K562 (cell line): ENCODE measurements around the gene SPPL3. TPM values are rescaled to one million over a fixed set of nuclear protein-coding genes. Genes with fewer than 3 reads are reported as not detected.

Source experiments
- ATAC-seq: fragments of 200-7000 bp; cut with Tn5 transposase; 3 replicates; pipeline ENCODE4 v1.9.1; 2020; ENCODE audit warnings: moderate library complexity
- BruUV-seq: library from RNA; stranded (reverse); fragments of 400-500 nt; replicated peaks from 2 replicates; lab custom pipeline; 2021; lab: Mats Ljungman, UMichigan
- CTCF ChIA-PET: fragments of 300-600 bp; formaldehyde crosslinking; extraction: SDS; loops from one replicate; lab custom pipeline; 2021; ENCODE audit warnings: low intra/inter-chr PET ratio; lab: Yijun Ruan, JAX
- POLR2A ChIA-PET: fragments of 300-600, 350-650 bp; sonication (Branson Sonifier 250); formaldehyde crosslinking; extraction: SDS; loops from one replicate; lab custom pipeline; 2021; ENCODE audit warnings: antibody characterized with exemption, inconsistent platforms; lab: Yijun Ruan, JAX
- DNase-seq, 4 experiments: peaks; one replicate each; pipeline versions ENCODE4 v3.0.0 to v3.0.0-alpha.2; 2011 to 2018; ENCODE audit warnings: low spot score in 3 of 4, mixed read lengths in 3 of 4; ENCODE audit errors: extremely low read depth in 1 of 4
- FAIRE-seq: peaks from 2 replicates; lab custom pipeline; 2011; peaks lifted over from hg19 to GRCh38; lab: Jason Lieb, UNC
- H2AFZ ChIP-seq: 2 replicates; pipeline ENCODE4 v1.6.0; 2011; ENCODE audit warnings: low read depth, low read length, control low read depth, inconsistent platforms
- H3K27ac ChIP-seq: fragments of 200-600 bp; 3 replicates; pipeline ENCODE4 v1.8.0; 2011; ENCODE audit warnings: low read depth, mild to moderate bottlenecking, control low read depth, inconsistent platforms, low read length, moderate library complexity, mixed read lengths; ENCODE audit errors: extremely low read depth
- H3K27me3 ChIP-seq, 2 experiments: fragments of 300-600 bp in 1 of 2; 2 replicates in 1 of 2; 3 replicates in 1 of 2; pipeline versions ENCODE4 v1.6.0 to v1.8.0; 2011; ENCODE audit warnings: inconsistent platforms in 2 of 2, low read length in 2 of 2, mild to moderate bottlenecking in 1 of 2, mixed read lengths in 1 of 2, moderate library complexity in 1 of 2; ENCODE audit not compliant: control insufficient read depth in 2 of 2, insufficient read depth in 2 of 2
- H3K36me3 ChIP-seq: fragments of 300-600 bp; 3 replicates; pipeline ENCODE4 v1.8.0; 2011; ENCODE audit warnings: mild to moderate bottlenecking, low read length, inconsistent platforms; ENCODE audit not compliant: control insufficient read depth, insufficient read depth
- H3K4me1 ChIP-seq, 2 experiments: fragments of 200-600 bp in 1 of 2; replicated peaks in 1 of 2; 2 replicates in 1 of 2; 3 replicates in 1 of 2; pipeline versions ENCODE4 v1.5.1 to v1.8.0; 2011; ENCODE audit warnings: inconsistent platforms in 2 of 2, low read length in 2 of 2, mild to moderate bottlenecking in 1 of 2, mixed read lengths in 1 of 2, moderate library complexity in 1 of 2; ENCODE audit not compliant: control insufficient read depth in 2 of 2, insufficient read depth in 2 of 2
- H3K4me2 ChIP-seq: 2 replicates; pipeline ENCODE4 v1.6.1; 2011; ENCODE audit warnings: low read length, control low read depth, inconsistent platforms, mixed read lengths; ENCODE audit not compliant: insufficient read depth
- H3K4me3 ChIP-seq: fragments of 200-600 bp; sonication (generic), shearing (Covaris generic); 2 replicates; pipeline ENCODE4 v1.5.1; 2016; ENCODE audit warnings: control low read depth, inconsistent platforms
- H3K79me2 ChIP-seq: fragments of 200-600 bp; 3 replicates; pipeline ENCODE4 v1.8.0; 2011; ENCODE audit warnings: low read length, inconsistent platforms; ENCODE audit not compliant: control insufficient read depth, insufficient read depth
- H3K9ac ChIP-seq, 2 experiments: 2 replicates each; pipeline versions ENCODE4 v1.6.0 to v1.6.1; 2011; ENCODE audit warnings: low read depth in 2 of 2, low read length in 2 of 2, control low read depth in 1 of 2, inconsistent platforms in 1 of 2, mild to moderate bottlenecking in 1 of 2, mixed read lengths in 1 of 2; ENCODE audit not compliant: insufficient read depth in 1 of 2
- H3K9me1 ChIP-seq: one replicate; pipeline ENCODE4 v1.6.0; 2011; ENCODE audit warnings: inconsistent platforms, mild to moderate bottlenecking, low read length, moderate library complexity; ENCODE audit not compliant: control insufficient read depth, insufficient read depth
- H3K9me3 ChIP-seq: replicated peaks from 2 replicates; pipeline ENCODE4 v1.5.1; 2011; ENCODE audit warnings: low read depth, low read length, inconsistent platforms; ENCODE audit not compliant: control insufficient read depth, insufficient read depth
- H4K20me1 ChIP-seq: replicated peaks from 2 replicates; pipeline ENCODE4 v1.6.1; 2011; ENCODE audit warnings: low read length, inconsistent platforms, mixed read lengths; ENCODE audit not compliant: control insufficient read depth, insufficient read depth
- CBX1 ChIP-seq: sonication (generic); IDR thresholded peaks from 2 replicates; pipeline ENCODE4 v1.6.1; 2016; ENCODE audit warnings: antibody characterized with exemption, low read depth, mild to moderate bottlenecking
- ELF4 ChIP-seq: fragments of 450-650 bp; formaldehyde crosslinking; IDR thresholded peaks from 2 replicates; pipeline ENCODE4 v1.4.0; 2022; ENCODE audit warnings: missing genetic modification characterization
- ERF ChIP-seq: fragments of 450-650 bp; formaldehyde crosslinking; IDR thresholded peaks from 2 replicates; pipeline ENCODE4 v1.4.0; 2020; ENCODE audit warnings: mild to moderate bottlenecking, mixed read lengths
- HDAC2 ChIP-seq: fragments of 450-650 bp; IDR thresholded peaks from 2 replicates; pipeline ENCODE4 v1.6.1; 2016; ENCODE audit warnings: mild to moderate bottlenecking
- HNRNPK ChIP-seq: fragments of 200-400 bp; formaldehyde crosslinking; IDR thresholded peaks from one replicate; pipeline ENCODE4 v1.6.1; 2018; ENCODE audit warnings: mild to moderate bottlenecking, low read depth, low read length; ENCODE audit not compliant: poor library complexity, severe bottlenecking
- MEF2D ChIP-seq: conservative IDR thresholded peaks from 2 replicates; pipeline ENCODE4 v1.6.1; 2016; ENCODE audit warnings: low read depth, missing genetic modification characterization, missing compliant biosample characterization
- SMARCC2 ChIP-seq: fragments of 450-650 bp; IDR thresholded peaks from 2 replicates; pipeline ENCODE4 v1.6.1; 2017; ENCODE audit warnings: antibody characterized with exemption, moderate library complexity, mild to moderate bottlenecking, low read depth
- ZFP1 ChIP-seq: fragments of 450-650 bp; formaldehyde crosslinking; IDR thresholded peaks from 2 replicates; pipeline ENCODE4 v1.4.0; 2020; ENCODE audit warnings: mild to moderate bottlenecking, mixed read lengths
- ZNF224 ChIP-seq: sonication (generic); formaldehyde crosslinking; IDR thresholded peaks from 2 replicates; pipeline ENCODE4 v1.8.0; 2022; ENCODE audit warnings: mild to moderate bottlenecking, missing genetic modification reagents
- WGBS: fragments of 100-300 bp; shearing (Covaris generic); methylation state at CpG from one replicate; pipeline ENCODE4 v1.1.6; 2016; ENCODE audit warnings: low coverage, mixed read lengths; ENCODE audit not compliant: insufficient coverage; ENCODE audit errors: missing lambda C conversion rate; 5-methylcytosine and 5-hydroxymethylcytosine counted together
- in situ Hi-C: fragments of 300-500 bp; cut with MboI; formaldehyde crosslinking; loops from 4 replicates; pipeline ENCODE4 v1.15.0; 2018; ENCODE audit warnings: inconsistent platforms, mixed read lengths
- intact Hi-C: fragments of 100-400 bp; cut with micrococcal nuclease; formaldehyde crosslinking; loops from 2 replicates; pipeline ENCODE4 v1.14.2; 2022
- polyA plus RNA-seq, 8 experiments: library from polyadenylated mRNA; depleted of rRNA in 4 of 8; stranded (reverse) in 5 of 8; unstranded in 3 of 8; fragments of >200 nt; fragmentation: Nextera tagmentation in 2 of 8; fragmentation: Illumina TruSeq in 1 of 8; extraction: Ambion mirVana in 2 of 8; extraction: Trizol in 1 of 8; gene quantifications; 2 replicates each; pipeline versions ENCODE4 v1.2.1 to v1.2.3, GENCODE V29; 2011 to 2014; ENCODE audit warnings: inconsistent platforms in 1 of 8, missing spikeins in 1 of 8
- total RNA-seq, 7 experiments: library from RNA; depleted of rRNA in 6 of 7; stranded (reverse); fragments of >200 nt in 6 of 7; fragmentation: Illumina TruSeq in 2 of 7; extraction: Trizol in 2 of 7; gene quantifications; 2 replicates each; pipeline versions ENCODE4 v1.2.1 to v1.2.3, GENCODE V29; 2011 to 2021; ENCODE audit warnings: low replicate concordance in 1 of 7

SPPL3 gene
- total and polyA plus RNA-seq, 9 of the 15 experiments (the other 6 are each of a cell fraction or from before 2014, with no cell fraction given) = 2.9 to 32.1 (median 7.1) TPM

GRCh38 chr12:120847814-120848213, 56.3 kb downstream of the SPPL3 start (continued):
- TF ChIP-seq ZNF224 (CRISPR knock-in tag) (no peak), ELF4 (CRISPR knock-in tag) (no peak)

- H3K4me1 ChIP-seq = peaks cover 4 to 9% of the 10 kb centered on the region in 2 experiments; a peak in 2 of 5 replicates
- CTCF ChIA-PET = no interaction called here
- in situ Hi-C loops = no loop called here
- TF ChIP-seq CBX1 = no peak
- no peak for TF ChIP-seq SMARCC2
- TF ChIP-seq MEF2D (tag) = no peak
- TF ChIP-seq ERF (CRISPR knock-in tag) = no peak
- TF ChIP-seq HNRNPK = no peak
- TF ChIP-seq ZFP1 (CRISPR knock-in tag) = no peak
- TF ChIP-seq HDAC2 = no peak
- TF ChIP-seq, all 486 proteins: peak for 0
- Histone ChIP-seq H3K4me3 (no peak overlapping the region), H3K27me3 (no peaks in the 10 kb centered on the region), H3K4me2 (no peak overlapping the region), H3K79me2 (peaks cover 17% of the 10 kb centered on the region), H4K20me1 (peaks cover 12% of the 10 kb centered on the region; the same call in 1 of the 2 replicates), H3K36me3 (no peaks in the 10 kb centered on the region), H3K9ac (no peak overlapping the region), H3K9me3 (no peaks in the 10 kb centered on the region), H2AFZ (no peak overlapping the region), H3K9me1 (no peaks in the 10 kb centered on the region), H3K27ac (no peak overlapping the region)
- no peak for FAIRE-seq
- no peak for DNase-seq
- BruUV-seq = no TSS peak
- intact Hi-C loops = no loop called here
- no peak for ATAC-seq
- POLR2A ChIA-PET = interaction anchor here (1.1 to 1.7 kb wide), 4 partner anchors 9 to 17 kb away, joined by 3 to 7 read pairs (median 4); no protein-coding TSS in a partner anchor
- 56% methylated on average over 4 of the region's 4 CpGs for whole genome bisulfite sequencing
Observed at GRCh38 chr12:120847392-120847791, 56.8 kb downstream of the SPPL3 start.
